Measurements from ENCODE around the gene NOC4L.
"Not testable (repeated sequence)": the region's sequence is repeated elsewhere in the genome, so short reads cannot be mapped to it uniquely, and the experiment has no call there.

The NOC4L gene

GRCh38 chr12:132141976-132142678, 2.1 kb upstream of the NOC4L start:
- FAIRE-seq = no peak

GRCh38 chr12:132142679-132143335, 1.4 kb upstream of the NOC4L start:
- FAIRE-seq (no peak), DNase-seq (ENCODE audit: insufficient read length, low spot score) (no peak)

More at GRCh38 chr12:132141976-132142678, 2.1 kb upstream of the NOC4L start:
- no peak for DNase-seq (ENCODE audit: insufficient read length, low spot score)

GRCh38 chr12:132143336-132144071, 753 bp upstream of the NOC4L start:
- FAIRE-seq = no peak
- no peak for DNase-seq (ENCODE audit: insufficient read length, low spot score)

GRCh38 chr12:132144810-132145168, 532 bp downstream of the NOC4L start:
- DNase-seq (ENCODE audit: insufficient read length, low spot score) (no peak), FAIRE-seq (no peak)

GRCh38 chr12:132145334-132145733, 1.1 kb downstream of the NOC4L start:
- FAIRE-seq (no peak), DNase-seq (ENCODE audit: insufficient read length, low spot score) (no peak)

GRCh38 chr12:132146098-132146497, 1.8 kb downstream of the NOC4L start:
- no peak for FAIRE-seq
- no peak for DNase-seq (ENCODE audit: insufficient read length, low spot score)

- FAIRE-seq (no peak), DNase-seq (ENCODE audit: insufficient read length, low spot score) (no peak)
Measured at GRCh38 chr12:132146772-132147422, 2.6 kb downstream of the NOC4L start.

- FAIRE-seq (no peak), DNase-seq (ENCODE audit: insufficient read length, low spot score) (no peak)
Measured at GRCh38 chr12:132147423-132148367, 3.4 kb downstream of the NOC4L start.

- DNase-seq (ENCODE audit: insufficient read length, low spot score) (no peak), FAIRE-seq (no peak)
Measured at GRCh38 chr12:132148368-132149045, 4.2 kb downstream of the NOC4L start.

GRCh38 chr12:132149526-132149925, 5.3 kb downstream of the NOC4L start:
- FAIRE-seq; DNase-seq (ENCODE audit: insufficient read length, low spot score): not testable (repeated sequence)

GRCh38 chr12:132150780-132151144, 6.5 kb downstream of the NOC4L start:
- FAIRE-seq (no peak), DNase-seq (ENCODE audit: insufficient read length, low spot score) (no peak)

GRCh38 chr12:132151145-132151765, 7.0 kb downstream of the NOC4L start:
- FAIRE-seq (no peak), DNase-seq (ENCODE audit: insufficient read length, low spot score) (no peak)

- no peak for DNase-seq (ENCODE audit: insufficient read length, low spot score)
- no peak for FAIRE-seq
Measured at GRCh38 chr12:132151766-132152410, 7.6 kb downstream of the NOC4L start.

GRCh38 chr12:132152411-132152821, 8.2 kb downstream of the NOC4L start:
- no peak for DNase-seq (ENCODE audit: insufficient read length, low spot score)
- FAIRE-seq = no peak

GRCh38 chr12:132152953-132153352, 8.7 kb downstream of the NOC4L start:
- DNase-seq (ENCODE audit: insufficient read length, low spot score) (no peak), FAIRE-seq (no peak)

- DNase-seq (ENCODE audit: insufficient read length, low spot score) = peak; percentile 95
- no peak for FAIRE-seq
Measured at GRCh38 chr12:132153501-132154340, 9.5 kb downstream of the NOC4L start.

GRCh38 chr12:132154341-132154761, 10.1 kb downstream of the NOC4L start:
- DNase-seq (ENCODE audit: insufficient read length, low spot score) (no peak), FAIRE-seq (no peak)
